Right lobe of liver (tissue), 4 donors: Measurements from ENCODE around the gene CENPK.

Experiments
- POLR2A ChIP-seq: fragments of 450-650 bp; IDR thresholded peaks from one replicate; pipeline ENCODE4 v1.6.1; 2017; ENCODE audit warnings: antibody characterized with exemption, mild to moderate bottlenecking
- TF ChIP-seq, protein P1 (sequence below), 4 donors: fragments of 200-600 bp in 3 of 4; fragments of 450-650 bp in 1 of 4; IDR thresholded peaks; one replicate each; pipeline versions ENCODE4 v1.5.1 to v1.8.0; 2016 to 2022; ENCODE audit warnings: antibody characterized with exemption in 4 of 4, mild to moderate bottlenecking in 2 of 4
- donor health status: DM: no; HTN: no; CAD: no.
- donor health status: DM: no; HTN: no; CAD: no.
- donor health status: DM: no; HTN: yes; CAD: no.

DNA sequence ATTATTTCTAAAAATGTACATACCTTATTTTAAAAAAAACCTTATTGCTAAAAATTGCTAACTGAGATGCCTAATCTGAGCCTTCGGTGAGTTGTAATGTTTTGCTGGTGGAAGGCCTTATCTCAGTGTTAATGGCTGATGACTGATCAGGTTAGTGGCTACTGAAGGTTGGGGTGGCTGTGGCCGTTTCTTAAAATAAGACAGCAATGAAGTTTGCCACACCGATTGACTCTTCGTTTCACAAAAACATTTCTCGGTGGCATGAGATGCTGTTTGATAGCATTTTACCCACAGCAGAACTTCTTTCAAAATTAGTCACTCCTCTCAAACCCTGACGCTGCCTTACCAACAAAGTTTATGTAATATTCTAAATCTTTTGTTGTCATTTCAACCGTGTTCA lies 14.7 kb downstream of the CENPK start:
- TF ChIP-seq, protein P1, sequence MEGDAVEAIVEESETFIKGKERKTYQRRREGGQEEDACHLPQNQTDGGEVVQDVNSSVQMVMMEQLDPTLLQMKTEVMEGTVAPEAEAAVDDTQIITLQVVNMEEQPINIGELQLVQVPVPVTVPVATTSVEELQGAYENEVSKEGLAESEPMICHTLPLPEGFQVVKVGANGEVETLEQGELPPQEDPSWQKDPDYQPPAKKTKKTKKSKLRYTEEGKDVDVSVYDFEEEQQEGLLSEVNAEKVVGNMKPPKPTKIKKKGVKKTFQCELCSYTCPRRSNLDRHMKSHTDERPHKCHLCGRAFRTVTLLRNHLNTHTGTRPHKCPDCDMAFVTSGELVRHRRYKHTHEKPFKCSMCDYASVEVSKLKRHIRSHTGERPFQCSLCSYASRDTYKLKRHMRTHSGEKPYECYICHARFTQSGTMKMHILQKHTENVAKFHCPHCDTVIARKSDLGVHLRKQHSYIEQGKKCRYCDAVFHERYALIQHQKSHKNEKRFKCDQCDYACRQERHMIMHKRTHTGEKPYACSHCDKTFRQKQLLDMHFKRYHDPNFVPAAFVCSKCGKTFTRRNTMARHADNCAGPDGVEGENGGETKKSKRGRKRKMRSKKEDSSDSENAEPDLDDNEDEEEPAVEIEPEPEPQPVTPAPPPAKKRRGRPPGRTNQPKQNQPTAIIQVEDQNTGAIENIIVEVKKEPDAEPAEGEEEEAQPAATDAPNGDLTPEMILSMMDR (IDR thresholded peaks at IDR 0.05), result no peak
- TF ChIP-seq POLR2A, result no peak
